DMS153 (cell line): ENCODE results near the gene ASCC1.
"Not testable (repeated sequence)": the region's sequence is repeated elsewhere in the genome, so short reads cannot be mapped to it uniquely, and the experiment has no call there.

Source experiments
- DNase-seq: peaks from one replicate; lab custom pipeline; 2025; lab: John Stamatoyannopoulos, UW

Gene ASCC1

GRCh38 chr10:72248468-72249151 is 32.5 kb upstream of the ASCC1 start:
- DNase-seq, result peak; percentile 73

DNA sequence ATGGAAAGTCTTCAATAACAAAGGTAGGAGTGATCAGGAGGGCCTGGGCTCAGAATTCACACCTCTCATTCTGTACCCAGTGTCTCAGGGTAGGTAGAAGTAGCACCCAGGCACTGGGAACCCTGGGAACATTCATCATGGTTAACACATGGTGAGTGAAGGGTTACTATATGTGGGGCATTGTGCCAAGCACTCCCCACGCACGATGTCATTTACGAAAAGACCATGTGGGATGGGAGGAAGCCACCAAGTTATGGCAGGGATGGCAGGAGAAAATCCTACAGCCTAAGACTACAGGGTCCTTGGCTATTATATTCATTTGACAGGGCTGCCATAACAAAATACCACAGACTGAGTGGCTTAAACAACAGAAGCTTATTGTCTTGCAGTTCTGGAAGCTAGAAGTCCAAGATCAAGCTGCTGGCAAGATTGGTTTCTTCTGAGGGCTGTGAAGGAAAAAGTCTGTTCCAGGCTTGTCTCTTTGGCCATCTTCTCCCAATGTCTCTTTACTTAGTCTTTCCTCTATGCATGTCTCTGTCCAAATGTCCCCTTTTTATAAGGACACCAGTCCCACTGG is 30.0 kb upstream of the ASCC1 start:
- DNase-seq, result no peak

DNA sequence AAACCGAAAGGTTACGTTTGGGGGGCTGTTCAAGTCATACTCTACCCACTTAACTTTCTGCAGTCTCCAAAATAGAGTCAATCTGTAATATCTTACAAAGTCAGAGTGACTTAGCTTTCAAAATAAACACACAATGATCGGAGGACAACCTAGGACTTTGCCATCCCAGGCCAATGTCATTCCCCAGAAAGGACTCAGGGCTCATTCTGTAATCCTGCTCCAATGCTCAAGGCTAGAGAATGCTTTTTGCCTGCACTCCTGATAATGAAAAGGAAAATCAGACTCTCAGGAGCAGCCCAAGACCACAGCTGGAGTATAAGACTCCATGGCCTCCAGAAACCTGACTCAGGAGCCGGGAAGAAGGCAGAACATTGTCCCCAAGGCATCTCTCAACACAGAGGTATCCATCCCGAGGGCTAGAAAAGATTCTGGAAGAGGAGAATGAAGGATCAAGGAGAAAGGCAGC is 28.5 kb upstream of the ASCC1 start:
- DNase-seq, result no peak

DNA sequence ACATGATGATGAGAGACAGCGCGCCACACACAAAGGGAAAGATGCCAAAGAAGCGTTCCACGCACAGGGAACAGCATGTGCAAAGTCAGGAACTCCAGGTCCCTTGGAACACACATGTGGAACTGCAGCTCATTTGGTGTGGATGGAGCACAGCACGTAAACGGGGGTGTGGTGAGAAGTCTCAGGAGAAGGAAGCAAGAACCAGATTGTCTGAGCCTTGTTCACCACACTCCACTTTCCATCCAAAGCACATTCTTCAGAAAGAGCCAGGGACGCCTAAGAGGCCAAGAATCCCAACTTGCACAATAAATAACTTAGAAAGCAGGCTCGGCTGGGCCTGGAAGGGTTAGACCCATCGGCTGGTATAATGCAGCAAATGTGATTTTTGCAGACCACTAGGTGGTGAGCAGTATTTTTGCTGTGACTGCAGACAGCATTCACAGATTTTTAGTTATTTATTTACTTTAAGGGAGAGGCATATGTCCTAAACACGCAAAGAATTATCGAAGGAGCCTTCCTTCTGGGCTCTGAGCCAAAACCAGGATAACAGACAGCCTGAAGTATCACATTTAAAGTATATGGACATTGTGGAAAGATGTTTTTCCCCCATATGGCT is 27.9 kb upstream of the ASCC1 start:
- no peak for DNase-seq

DNA sequence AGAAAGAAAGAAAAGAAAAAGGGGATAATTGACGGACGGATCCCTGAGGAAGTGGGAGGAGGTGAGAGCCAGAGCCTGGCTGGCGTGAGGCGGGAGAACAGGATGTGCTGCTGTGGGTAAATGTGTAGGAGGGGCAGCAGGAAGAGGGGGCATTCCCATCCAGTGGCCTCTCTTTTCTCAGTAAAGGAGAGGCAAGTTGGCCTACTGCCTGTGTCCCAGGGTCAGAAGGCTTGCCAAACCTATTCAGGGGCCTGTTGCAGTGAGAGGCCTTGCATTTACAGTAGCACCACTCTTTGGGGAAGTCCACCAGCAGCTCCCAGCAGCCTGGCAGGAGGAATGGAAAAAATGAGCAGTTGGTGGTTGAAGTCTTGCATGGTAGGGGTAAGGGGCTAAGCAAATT is 26.6 kb upstream of the ASCC1 start:
- DNase-seq, result no peak

DNA sequence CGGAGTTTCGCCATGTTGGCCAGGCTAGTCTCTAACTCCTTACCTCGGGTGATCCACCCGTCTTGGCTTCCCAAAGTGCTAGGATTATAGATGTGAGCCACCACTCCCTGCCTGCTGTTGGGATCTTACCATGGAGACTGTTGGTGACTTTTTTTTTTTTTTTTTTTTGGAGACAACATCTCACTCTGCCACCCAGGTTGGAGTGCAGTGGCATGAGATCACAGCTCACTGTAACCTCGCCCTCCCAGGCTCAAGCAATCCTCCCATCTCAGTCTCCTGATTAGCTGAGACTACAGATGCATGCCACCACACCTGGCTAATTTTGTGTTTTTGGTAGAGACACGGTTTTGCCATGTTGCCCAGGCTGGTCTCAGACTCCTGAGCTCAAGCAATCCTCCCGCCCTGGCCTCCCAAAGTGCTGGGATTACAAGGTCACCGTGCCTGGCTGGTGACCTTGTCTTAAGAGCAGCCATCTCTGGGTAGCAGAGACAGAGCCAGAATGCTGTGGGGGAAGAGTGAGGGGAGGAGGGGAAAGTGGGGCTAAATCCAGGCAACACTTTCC is 25.7 kb upstream of the ASCC1 start:
- no peak for DNase-seq

- DNase-seq, result no peak
Observed at GRCh38 chr10:72240371-72240770, 24.3 kb upstream of the ASCC1 start.

DNA sequence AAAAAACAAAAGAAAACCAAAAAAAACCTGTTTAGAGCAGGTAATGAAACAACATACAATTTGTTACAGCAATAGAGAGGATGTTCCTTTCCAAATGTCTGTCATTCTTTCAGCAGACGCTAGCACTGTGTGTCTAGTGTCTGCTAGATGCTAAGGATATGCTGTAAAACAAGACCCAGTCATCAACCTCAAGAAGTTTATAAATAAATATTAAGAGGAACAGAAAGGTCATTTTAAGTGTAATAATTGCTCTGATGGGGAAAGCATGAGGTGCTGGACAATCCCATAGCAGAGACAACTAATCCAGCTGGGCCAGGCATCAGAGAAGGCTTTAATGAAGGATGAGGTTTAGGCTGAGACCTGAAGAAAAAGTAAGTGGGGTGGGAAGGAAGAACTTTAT is 23.3 kb upstream of the ASCC1 start:
- no peak for DNase-seq

DNA sequence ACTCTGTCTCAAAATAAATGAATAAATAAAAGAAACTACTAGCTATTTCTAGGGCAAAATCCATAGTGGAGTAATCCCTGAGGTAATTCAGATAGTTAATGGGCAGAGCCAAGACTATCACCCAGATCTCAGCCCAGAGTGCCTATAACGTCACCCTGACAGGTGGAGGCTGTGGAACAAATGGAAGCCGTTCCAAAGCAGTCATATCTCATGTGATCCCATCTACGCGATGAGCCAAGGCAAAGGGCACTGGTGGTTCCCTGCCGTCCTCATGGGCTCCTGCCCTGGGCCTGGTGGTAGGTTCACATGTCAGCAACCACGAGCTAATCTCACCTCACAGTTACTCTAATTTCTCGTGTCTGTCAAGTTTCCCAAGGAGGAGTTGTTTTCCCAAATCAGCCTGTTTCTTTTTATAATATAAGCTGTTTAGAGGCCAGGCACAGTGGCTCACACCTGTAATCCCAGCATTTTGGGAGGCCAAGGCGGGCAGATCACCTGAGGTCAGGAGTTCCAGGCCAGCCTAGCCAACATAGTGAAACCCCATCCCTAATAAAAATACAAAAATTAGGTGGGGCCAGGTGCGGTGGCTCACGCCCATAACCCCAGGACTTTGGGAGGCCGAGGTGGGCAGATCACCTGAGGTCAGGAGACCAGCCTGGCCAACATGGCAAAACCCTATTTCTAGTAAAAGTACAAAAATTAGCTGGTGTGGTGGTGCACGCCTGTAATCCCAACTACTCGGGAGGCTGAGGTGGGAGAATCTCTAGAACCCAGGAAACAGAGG is 22.5 kb upstream of the ASCC1 start:
- DNase-seq, result no peak

- DNase-seq, result no peak
Observed at GRCh38 chr10:72235544-72236279, 19.6 kb upstream of the ASCC1 start.

GRCh38 chr10:72234560-72235095 is 18.6 kb upstream of the ASCC1 start:
- no peak for DNase-seq

DNA sequence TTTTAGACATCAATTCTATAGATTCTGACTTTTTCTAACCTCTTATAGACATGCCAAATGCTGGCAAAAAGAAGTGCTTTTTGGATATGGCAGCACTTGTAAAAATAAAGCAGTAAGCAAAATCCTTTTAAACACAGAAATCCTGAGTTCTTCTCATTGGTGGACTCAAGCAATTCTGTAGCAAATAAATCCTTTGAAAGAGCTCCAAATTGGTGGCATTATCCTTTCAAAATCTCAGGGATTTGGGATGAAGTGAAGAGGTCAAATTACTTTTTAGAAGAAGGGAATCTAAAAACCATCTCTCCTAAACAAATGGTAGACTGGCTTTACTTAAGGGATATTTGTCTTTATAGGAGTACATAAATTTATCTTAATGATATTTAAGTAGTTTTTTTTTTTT is 17.5 kb upstream of the ASCC1 start:
- DNase-seq, result no peak

GRCh38 chr10:72229261-72230251 is 13.5 kb upstream of the ASCC1 start:
- DNase-seq, result peak; percentile 12

DNA sequence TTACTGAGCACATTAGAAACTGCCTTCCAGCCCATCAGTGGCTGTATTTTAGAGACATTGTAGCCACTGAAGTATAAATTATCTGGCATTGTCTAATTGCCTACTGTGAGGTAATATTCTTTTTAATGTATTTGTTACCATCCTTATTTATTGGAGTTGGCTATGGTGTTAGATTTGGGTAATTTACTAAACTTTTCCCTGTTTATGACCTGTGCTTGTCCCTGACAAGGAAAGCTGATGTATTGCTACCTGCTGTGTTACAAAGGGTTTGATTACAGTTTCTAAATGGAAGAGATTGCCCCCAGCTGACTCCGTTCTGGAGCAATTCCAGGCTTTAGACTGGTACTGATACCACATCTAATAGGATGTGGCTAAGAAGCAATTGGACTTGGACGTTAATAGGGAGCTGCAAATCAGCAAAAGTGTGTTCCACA is 12.3 kb upstream of the ASCC1 start:
- peak; percentile 8 for DNase-seq

DNA sequence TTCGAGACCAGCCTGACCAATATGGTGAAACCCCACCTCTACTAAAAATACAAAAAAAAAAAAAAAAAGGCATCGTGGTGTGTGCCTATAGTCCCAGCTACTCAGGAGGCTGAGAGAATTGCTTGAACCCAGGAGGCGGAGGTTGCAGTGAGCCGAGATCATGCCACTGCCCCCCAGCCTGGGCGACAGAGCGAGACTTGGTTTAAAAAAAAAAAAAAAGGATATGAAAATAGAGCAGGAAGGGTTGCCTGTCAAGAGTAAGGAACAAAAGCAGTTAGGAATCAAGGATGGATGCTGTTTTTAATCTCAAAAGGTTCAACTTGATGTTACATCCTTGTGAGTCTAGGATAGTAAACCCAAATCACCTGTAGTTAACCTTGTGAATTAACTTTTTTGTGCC is 11.8 kb upstream of the ASCC1 start:
- DNase-seq, result no peak

- DNase-seq, result no peak
Observed at GRCh38 chr10:72226418-72227027, 10.4 kb upstream of the ASCC1 start.

DNA sequence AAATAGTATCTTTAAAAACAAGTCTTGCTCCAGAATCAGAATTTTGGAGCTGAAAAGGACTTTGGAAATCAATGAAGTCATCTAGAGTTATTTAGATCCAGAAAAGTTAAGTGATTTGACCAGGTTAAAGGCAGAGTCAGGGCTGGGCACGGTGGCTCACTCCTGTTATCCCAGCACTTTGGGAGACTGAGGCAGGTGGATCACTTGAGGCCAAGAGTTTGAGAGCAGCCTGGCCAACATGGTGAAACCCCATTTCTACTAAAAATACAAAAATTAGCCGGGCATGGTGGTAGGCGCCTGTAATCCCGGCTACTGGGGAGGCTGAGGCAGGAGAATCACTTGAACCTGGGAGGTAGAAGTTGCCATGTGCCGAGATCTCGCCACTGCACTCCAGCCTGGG is 8.1 kb upstream of the ASCC1 start:
- DNase-seq, result not testable (repeated sequence)

DNA sequence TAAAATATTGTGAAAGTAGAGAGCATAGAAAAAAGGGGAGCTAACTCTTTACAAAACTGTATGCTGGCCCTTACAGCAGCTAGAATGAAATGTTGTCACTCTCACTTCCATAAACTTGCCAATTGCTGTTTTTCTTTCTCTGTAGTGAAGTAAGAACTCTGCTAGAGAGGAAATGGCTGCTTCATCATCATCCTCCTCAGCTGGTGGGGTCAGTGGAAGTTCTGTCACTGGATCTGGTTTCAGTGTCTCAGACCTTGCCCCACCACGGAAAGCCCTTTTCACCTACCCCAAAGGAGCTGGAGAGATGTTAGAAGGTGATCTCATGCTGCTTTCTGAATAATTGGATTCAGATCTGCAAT is 7.6 kb upstream of the ASCC1 start:
- no peak for DNase-seq

DNA sequence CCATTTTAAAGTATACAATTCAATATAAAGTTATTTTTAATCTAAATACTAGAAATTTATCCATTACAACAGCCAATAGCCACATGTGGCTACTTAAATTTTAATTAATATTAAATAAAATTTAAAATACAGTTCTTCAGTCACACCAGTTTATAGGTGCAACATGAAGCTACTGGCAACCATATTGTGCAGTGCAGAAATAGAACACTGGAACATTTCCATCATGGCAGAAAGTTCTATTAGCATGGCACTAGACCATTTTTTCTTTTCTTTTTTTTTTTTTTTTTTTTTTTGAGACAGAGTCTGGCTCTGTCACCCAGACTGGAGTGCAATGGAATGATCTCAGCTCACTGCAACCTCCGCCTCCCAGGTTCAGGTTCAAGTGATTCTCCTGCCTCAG is 5.2 kb upstream of the ASCC1 start:
- no peak for DNase-seq

DNA sequence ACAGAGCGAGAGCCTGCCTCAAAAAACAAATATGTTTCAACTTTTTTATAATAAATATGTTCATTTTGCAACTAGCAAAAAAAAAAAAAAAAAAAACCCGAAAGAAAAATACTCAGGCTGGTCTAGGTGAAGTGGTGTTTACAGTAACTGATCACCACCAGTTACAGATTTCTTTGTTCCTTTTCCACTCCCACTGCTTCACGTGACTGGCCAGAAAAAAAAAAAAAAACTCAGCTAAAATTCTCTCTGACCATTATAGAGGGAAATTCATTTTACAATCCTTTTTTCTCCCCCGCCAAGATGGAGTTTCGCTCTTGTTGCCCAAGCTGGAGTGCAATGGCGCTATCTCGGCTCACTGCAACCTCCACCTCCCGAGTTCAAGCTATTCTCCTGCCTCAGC is 4.6 kb upstream of the ASCC1 start:
- no peak for DNase-seq
